Measurements from ENCODE around the gene NUDC.
"Not testable (repeated sequence)": the region's sequence is repeated elsewhere in the genome, so short reads cannot be mapped to it uniquely, and the experiment has no call there.

The NUDC gene

DNA sequence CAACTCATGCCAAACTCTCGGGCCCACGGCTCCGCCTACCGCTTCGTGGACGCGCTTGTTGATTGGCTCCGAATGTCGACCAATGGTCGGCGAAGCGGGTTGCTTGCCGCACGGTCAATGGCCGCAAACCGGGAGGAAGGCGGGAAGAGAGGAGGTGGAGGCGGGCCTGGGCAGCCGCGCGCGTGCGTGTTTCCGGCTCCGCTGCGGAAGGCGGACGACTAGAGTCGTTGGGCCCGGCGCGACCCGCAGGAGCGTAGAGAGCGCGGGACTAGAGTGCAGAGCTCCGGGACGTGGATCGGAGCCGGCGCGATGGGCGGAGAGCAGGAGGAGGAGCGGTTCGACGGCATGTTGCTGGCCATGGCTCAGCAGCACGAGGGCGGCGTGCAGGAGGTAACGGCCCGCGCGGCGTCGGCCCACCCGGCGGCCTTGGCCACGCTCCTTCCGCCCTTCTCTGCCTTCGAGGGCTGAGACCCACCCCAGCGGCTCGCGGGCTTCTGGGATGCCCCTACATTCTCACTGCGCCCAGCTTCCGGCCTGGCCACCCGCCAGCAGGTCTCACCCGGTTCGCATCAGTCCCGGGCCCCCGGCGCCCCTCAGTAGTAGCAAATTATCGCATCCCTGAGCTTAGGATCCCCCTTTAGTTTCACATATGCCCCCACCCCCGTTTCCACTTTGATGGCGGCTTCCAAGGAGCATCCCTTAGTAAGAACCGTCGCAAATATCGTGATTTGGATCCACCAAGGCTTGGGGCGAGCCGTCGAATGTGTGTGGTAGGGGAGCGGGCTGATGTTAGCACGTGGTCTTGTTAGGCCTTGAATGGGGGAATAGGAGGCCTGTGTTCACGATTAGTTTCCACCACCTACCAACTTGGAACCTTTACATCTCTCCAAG is at the start of gene NUDC:
TSS of gene NUDC (plus strand) at position 204 of the 891 bp plus-strand sequence. CDS start at position 310, 106 bp downstream.
- DNase-seq = peak; percentile 98

DNA sequence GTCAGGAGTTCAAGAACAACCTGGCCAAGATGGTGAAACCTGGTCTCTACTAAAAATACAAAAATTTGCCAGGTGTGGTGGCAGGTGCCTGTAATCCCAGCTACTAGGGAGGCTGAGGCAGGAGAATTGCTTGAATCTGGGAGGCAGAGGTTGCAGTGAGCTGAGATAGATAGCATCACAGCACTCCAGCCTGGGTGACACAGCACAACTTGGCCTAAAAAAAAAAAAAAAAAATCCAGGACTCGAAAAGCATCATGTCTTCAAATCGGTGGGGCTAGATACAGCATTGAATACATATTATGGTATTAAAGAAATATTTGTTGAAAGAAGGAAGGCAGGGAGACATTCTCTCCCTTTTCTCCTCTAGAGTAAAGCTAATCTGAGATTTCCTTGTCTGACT is 48.4 kb upstream of the NUDC start:
- DNase-seq = not testable (repeated sequence)

DNA sequence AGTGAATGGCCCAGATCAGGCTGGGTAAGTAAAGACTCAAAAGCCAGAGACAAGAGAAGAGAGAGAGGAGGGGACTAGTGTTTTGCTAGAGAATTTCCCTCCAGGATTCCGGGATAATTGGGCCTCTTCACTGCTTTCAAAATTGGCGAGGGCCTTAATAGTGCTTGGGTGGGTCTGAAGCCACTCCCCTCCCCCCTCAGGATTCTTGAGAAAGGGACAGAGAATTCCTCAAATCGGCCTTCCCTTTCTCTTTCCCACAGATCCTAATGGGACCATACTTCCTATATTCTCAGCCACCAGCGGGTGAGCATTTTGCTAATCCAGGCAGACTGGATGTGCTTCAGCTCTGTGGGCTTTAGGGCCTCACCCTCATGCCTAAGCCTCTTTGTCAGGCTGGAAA is 46.6 kb upstream of the NUDC start:
- DNase-seq = no peak

DNA sequence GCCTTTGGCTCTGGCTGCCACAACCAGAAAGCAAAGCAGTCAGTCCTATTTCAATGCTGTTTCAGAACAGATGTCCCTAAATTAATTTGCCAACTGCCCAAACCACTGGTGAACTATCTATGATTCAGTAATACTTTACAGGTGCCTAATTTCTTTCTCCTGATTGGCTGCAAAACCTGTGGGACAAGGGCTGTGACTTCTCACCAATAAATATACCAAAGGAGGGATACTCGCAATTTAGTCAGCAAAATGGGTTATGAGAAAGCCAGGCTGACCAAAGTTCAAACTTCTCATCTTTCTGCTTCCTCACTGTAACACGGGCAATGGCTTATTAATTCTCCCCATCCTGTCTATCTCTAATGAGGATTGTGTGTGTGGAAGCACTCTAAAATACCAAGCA is 44.2 kb upstream of the NUDC start:
- no peak for DNase-seq

DNA sequence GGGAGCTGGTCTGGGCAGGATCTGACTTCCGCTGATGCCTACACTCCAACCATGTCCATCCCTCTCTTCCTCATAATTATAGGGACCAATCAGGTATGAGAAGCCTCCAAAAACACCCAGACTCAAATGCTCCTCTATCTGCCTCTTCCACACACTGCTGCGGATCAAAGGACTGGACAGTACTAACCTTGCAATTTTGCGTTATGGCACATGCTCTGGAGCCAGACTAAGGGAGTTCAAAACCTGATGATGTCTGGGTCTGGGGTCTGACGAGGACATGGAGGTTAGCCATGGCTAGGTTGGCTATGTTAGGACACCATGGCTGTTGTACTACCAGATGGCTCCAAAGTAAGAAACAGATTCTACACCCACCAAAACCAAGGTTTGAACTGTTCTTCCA is 41.8 kb upstream of the NUDC start:
- no peak for DNase-seq

DNA sequence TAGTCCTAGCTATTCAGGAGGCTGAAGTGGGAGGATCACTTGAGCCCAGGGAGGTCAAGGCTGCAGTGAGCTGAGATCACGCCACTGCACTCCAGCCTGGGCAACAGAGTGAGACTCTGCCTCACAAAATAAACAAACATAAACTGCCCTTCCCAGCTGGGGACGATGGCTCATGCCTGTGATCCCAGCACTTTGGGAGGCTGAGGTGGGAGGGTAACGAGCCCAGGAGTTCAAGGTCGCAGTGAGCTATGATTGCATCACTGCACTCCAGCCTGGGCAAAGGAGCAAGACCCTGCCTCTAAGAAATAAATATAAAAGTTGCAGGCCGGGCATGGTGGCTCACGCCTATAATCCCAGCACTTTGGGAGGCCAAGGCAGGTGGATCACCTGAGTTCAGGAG is 39.9 kb upstream of the NUDC start:
- DNase-seq = not testable (repeated sequence)

DNA sequence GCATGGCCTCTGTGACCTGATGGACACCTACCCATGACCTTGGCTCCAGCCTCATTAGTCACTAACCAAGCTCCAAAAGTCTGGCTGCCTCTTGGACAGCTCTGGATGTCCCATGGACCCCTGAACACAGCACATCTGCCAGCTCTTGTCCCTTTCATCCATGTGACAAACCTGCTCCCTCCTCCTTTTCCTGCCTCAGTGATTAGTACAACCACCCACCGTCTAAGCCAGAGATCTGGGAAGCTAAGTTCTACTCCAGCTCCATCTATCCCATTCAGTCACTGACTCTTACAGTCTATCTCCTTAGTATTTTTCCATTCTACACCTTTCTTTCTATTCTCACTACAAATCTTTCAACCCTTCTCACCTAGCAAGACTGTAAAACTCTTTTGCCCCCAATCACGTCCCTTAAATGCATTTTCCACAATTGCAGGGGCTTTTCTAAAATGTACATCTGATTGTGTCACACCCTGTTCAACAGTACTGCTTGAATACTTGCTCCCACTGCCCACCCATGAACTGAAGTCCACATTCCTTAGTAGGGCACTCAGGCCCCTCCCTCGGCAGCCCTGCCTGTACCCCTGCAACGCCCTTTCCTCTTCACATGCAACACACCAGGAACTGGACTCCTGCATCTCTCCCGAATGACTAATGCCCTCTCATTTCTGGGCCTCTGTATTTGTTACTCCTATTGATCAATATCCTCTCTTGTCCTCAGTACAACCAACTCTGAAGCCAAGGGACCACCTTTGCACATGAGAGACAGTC is 38.7 kb upstream of the NUDC start:
- no peak for DNase-seq

DNA sequence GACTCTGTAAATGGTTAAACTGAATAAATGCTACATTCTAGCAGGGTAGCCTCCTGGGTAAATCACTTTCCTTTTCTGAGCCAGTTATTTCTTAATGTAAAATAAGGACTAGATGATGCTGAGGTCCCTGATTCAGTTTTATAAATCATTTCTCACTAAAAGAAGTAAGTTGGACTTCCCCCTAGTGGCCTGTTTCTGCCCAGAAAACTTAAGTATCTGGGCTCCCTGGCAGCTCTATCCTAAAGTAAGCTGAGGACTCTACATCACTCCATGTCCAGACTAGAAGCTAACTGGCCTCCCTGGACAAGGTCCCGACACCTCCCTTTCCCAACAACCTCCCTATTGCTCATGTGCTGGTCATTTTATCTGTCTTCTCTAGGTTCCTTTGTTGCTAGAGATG is 34.4 kb upstream of the NUDC start:
- peak; percentile 70 for DNase-seq

DNA sequence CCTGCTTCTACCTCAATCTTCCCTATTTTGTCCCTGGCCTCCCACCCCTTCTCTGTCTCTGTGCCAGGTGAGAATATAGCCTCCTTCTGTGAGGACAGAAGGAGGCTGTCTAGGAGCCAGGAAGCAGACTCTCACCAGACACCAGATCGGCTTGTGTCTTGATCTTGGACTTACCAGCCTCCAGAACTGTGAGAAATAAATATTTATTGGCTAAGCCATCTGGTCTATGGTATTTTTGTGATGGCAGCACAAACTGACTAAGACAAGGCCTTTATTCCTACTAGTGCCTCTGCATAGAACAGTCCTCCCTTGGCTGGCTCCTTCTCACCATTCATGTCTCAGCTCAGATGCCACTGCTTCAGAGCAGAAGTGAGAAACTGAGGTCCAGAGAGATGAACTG is 33.3 kb upstream of the NUDC start:
- DNase-seq = no peak

DNA sequence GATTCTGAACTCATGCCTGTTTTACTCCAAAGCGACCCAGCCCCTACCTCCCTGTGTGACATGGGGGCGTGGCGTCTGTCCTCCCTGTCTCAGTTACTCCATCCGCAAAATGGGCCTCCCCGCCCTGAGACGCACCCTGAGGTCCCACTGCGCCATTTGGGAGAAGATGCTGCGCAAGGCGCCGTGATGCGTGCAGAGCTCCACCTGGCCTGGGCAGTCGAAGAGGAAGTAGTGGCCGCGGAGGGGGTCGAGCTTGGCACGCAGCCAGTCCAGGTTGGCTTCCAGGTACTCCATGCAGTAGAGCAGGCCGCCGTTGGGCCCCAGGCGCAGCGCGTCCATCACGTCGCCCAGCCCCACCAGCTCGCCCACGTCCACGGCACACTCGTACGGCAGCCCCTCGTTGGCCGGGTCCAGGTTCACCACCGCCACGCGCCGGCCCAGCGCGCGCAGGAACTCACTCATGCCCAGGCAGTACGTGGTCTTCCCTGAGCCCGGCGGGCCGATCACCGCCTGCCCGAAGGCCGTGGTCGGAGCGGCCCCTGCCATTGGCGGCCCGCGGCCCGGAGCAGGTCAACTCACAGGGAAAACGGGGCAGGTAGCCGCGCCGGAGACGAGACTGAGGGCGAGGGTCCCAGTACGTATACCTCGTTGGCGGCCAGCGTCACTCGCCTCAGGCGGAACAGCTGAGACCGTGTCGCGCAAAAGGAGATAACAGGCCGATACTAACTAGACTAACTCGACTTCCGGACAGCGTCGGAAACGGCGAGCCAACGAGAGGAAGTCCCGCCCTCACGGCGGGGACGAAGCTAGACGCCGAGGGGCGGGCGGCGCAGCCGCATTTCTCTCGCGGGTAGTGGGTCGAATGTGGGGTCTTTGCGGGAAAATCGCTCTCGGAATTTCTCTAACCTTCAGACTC is 31.7 kb upstream of the NUDC start, which contains the start of gene GPN2:
TSS of gene GPN2 (minus strand) at position 733 of the 916 bp plus-strand sequence. CDS start at position 546, 187 bp downstream.
- DNase-seq = peak; percentile 94

DNA sequence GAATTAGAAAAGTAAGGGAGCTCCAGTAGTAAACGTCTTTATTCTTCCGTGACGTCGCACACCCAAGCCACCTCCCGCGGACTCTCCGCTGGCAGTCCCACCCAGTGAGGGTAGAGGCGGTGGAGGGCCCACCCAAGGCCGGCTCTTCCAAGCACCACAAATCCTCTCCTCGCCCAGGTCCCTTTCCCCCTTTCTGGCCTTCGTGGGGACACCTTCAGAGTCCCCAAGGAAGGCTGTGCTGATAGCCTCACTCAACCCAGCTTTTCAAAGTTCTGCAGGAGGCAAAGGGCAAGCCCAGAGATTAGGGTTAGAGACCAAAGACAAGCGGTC is 31.1 kb upstream of the NUDC start:
- no peak for DNase-seq

DNA sequence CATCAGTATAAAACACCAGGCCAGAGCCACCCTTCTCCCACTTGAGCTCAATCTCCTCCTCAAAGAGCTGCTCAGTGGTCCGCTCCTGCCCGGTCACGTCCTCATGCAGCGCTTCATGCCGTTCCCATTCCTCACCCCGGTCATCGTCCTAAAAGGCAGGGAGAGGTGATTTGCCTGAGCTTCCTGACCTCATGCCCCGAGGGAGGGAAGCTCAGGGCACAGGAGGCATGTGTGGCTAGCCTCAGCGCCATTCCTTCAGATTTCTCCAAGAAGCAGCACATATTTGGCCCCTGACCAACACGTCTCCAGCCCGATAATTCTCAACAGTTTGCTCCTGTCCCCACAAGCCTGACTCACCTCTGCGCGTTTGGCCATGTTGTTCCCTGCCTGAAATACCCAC is 27.3 kb upstream of the NUDC start:
- DNase-seq = no peak

DNA sequence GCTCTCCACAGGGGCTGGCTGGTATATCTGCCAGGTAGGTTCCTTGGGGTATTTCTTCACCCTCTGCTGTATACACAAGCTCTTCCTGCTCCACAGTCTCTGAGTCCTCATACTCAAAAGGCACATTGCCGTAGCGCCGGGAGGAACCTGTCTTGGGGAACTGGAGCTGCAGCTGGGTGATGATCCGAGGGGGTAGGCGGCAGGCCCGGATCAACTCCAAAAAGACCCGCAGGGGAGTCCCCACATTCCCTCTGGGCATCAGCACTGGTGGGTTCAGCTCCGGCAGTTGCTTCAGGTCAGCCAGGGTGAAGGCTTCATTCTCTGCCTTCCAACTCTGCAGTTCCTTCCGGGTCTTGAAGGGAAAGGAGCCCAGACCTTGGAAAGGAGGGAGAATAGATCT is 24.2 kb upstream of the NUDC start:
- DNase-seq = no peak

DNA sequence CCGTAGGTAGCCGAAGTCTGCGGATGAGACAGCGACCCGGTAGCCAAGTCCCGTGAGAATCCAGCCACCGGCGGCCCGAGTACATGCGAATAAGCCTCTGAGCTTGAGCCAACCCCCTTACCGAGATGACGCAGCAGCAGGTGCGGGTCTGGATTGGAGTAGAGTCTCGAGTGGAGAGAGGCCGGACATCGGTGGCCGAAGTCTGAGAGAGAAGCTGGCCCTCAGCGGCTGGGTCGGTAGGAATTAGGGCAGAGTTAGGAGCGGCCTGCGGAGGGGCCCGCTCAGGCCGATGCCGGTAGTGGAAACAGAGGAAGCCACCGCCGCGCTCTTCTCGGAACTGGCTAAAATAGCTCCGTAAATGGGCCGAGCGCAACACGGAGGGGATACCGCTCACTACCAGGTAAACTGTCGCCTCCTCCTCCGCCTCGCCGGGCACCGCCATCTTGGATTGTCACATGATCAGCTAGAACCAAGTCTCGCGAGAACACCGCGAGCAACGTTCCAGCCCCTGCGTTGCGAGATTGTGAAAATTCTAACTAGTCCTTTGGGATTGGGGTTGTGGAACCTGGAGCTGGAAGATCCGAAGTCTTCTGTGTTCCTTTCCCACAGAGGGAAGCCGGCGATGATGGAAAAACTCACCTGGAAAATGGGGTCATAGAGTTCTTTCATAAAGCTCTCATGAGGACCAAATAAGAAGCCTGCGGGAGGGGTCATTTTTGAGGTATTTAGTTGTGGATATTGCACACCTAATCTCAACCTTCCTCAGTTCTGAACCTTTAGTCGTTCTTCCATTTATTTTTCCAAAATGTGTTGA is 21.3 kb upstream of the NUDC start, which contains the start of gene GPATCH3:
TSS of gene GPATCH3 (minus strand) at position 467 of the 814 bp plus-strand sequence. CDS start at position 442, 25 bp downstream.
- peak; percentile 97 for DNase-seq

DNA sequence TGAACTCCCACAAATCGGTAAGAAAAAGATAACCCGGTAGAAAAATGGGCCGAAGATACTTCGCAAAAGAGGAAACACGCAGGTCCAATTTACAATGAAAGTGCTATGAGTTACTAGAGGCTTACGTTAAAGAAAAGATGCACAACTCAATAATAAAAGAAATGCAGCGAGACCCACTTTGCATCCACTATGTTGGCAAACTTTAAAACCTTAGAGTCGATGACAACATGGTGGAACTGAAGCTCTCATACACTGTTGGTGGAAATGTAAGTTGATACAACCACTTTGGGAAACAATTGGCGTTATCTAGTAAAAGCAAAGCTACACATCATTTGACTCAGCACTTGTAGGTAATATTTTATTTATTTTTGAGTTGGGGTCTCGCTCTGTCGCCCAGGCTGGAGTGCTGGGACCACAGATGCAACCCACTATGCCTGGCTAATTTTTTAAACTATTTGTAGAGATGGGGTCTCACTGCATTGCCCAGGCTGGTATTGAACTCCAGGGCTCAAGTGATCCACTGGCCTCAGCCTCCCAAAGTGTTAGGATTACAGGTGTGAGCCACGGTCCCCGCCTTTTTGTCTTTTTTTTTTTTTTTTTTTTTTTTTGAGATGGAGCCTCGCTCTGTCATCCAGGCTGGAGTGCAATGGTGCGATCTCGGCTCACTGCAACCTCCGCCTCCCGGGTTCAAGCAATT is 20.6 kb upstream of the NUDC start:
- DNase-seq = peak; percentile 31

DNA sequence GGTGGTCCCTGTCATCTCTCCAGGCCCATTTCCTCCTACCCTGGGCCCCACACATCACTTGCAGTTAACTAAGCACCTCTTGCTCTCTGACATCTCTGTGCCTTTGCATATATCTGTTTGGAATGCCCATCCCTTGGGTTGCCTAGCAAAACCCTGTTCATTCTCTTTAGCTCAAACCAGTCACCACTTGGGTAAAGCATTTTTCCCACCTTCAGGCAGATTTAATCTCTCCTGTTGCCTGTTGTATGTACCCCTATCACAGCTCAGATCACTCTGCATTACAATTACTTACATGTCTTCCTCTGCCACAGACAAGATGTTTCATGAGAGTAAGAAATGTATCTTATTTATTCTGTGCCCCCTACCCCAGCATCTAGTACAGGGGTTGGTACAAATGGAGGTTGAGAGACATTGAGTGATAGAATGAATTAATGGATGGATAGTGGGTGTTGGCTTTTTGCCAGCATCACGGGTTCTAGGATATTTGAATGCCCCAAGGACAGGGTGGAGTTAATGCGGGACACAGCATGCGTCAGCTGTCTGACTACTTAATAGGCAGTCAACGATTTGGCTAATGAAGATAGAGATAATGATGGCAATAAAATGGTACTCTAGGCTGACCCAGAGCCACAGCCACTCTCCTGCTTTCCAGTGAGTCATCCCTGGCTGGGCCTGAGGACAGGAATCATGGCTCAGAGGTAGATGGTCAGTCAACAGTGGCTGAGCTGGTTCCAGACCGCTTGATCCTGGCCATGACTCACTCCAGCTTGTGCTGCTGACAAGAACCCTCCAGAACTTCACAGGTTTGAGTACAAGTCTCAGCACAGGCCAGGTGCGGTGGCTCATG is 14.2 kb upstream of the NUDC start:
- DNase-seq = no peak

DNA sequence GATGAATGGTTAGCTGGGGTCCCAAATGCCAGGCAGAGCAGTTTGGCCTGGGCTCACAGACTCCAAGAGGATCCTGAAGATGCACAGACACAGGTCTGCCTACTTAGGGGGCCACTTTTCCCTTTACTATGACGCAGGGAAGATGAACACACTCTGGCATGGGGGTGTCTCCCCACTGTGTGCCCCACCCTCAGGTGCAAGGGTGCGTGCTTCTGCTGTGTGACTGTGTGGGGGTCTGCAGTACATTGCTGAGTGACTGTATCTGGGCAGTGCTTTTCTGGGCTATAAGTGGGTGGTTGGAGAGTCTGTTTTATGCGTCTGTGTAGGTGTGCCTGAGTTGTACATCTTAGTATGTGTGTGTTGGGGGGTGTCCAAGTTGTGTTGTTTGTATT is 11.6 kb upstream of the NUDC start:
- no peak for DNase-seq

DNA sequence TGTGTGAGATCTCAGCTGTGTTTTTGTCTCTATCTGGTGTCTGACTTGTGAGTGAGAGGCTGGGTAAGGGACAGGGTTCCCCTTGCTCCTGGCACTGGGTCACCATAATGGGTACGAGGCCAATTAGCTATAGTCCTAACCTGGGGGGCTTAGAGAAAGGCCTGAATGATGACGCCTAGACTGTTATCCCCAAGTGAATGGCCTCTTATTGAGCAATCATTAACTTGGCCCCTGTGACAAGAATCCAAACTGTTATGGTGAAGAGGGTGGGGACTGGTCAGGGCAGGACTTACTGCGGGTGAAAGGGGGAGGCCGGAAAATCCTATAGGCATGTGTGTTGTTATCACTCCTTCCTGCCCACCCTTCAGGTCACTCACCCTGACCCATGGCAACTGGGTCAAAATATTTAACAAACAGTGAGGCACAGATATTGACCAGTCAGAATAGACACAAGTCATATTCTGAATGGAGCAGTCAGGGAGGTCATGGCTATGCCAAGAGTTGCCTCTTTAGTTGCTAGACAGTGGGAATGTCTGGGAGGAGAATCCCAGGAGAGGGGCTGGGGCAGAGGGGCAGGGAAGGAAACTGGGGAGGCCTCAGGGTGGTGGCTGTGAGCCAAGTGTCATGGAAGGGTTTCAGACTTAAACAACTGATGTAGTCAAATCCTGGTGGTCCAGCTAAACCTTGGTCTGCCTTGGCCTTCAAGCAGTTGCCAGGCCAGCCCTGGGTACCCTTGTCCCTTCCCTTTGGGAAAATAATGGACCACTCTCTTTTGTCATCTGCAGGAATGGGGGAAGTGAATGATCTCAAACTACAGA is 11.0 kb upstream of the NUDC start:
- DNase-seq = no peak

DNA sequence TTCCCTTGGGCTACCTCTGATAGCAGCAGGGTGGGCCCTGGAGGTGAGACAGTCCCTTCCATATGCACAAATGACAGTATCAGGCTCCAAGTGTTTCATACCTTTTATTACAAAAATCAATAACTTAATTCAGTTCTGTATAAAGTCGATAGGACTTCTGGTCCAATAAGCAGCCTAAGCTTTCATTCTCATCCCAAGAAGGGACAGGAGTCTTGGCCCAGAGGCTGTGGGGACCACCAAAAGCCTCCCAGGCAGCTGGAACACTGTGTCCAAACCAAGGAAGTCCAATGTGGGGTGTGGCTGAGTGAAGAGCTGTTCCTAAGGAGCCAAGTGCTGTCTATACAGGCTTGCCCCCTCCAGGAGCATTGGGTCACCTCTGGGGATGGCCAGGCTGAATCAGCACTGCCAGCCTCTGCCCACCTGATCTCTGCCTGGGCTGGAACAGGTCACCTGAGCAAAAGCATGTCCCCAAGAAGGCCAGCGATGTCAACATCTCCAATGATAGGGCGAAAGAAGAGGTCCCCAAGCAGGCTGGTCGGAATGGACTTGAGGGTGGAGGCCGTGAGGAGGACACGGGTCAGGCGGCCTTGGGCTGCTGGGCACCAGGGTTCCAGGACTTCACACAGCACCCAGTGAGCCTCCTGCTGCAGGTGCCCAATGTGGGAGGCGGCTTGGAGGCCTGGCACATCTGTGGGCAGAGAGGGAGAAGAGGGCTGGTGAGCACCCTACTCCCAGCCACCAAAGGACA is 10.0 kb upstream of the NUDC start:
- DNase-seq = no peak

All from hematopoietic multipotent progenitor cell treated with erythropoietin and hydrocortisone succinate and interleukin-3 and kit ligand, for 6 days (in vitro differentiated cells).